Body of pancreas (tissue), 4 donors: ENCODE measurements around the gene PTPN21.
A peak's percentile ranks its signal among the peaks of the same experiment; 100 is the strongest.

Source experiments
- POLR2A ChIP-seq, 3 donors: fragments of 450-650 bp; IDR thresholded peaks; one replicate each; pipeline ENCODE4 v1.6.1; 2016; ENCODE audit warnings: antibody characterized with exemption in 3 of 3, mild to moderate bottlenecking in 2 of 3
- TF ChIP-seq, protein P1 (sequence below), 7 experiments: fragments of 450-650 bp in 4 of 7; fragments of 200-600 bp in 3 of 7; sonication (generic) in 3 of 7; IDR thresholded peaks; one replicate each; pipeline ENCODE4 v1.5.1; 2016 to 2019; ENCODE audit warnings: antibody characterized with exemption in 7 of 7

DNA sequence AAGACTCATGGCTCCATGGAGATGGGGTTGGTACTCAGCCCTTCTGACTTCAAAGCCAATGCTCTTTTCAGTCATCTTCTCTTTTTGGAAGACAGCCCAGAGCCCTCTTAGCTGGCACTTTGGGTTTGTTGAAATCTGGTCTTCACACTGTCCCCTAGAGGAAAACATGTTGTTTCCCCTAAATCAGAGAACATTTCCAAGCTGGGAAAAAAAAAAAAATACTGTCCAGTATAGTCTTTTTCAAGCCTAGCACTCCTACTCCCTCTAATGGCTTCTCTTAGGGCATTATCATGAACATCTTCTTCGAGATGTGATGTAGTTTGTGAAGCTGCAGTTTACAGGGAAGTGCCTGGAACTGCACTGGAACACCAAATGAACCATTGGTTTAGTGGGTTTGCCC is 5.0 kb upstream of the PTPN21 start:
- TF ChIP-seq, protein P1, sequence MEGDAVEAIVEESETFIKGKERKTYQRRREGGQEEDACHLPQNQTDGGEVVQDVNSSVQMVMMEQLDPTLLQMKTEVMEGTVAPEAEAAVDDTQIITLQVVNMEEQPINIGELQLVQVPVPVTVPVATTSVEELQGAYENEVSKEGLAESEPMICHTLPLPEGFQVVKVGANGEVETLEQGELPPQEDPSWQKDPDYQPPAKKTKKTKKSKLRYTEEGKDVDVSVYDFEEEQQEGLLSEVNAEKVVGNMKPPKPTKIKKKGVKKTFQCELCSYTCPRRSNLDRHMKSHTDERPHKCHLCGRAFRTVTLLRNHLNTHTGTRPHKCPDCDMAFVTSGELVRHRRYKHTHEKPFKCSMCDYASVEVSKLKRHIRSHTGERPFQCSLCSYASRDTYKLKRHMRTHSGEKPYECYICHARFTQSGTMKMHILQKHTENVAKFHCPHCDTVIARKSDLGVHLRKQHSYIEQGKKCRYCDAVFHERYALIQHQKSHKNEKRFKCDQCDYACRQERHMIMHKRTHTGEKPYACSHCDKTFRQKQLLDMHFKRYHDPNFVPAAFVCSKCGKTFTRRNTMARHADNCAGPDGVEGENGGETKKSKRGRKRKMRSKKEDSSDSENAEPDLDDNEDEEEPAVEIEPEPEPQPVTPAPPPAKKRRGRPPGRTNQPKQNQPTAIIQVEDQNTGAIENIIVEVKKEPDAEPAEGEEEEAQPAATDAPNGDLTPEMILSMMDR (IDR thresholded peaks at IDR 0.05): peak in 3 of 7 experiments; percentile 6 to 32 (median 18)
- no peak for TF ChIP-seq POLR2A (IDR thresholded peaks at IDR 0.05)
